GM10847 (cell line): ENCODE results near the gene SLC38A10.

ENCODE experiments used
- POLR2A ChIP-seq: IDR thresholded peaks from 2 replicates; pipeline ENCODE4 v1.6.1; 2011; ENCODE audit not compliant: insufficient read length; ENCODE audit errors: extremely low read depth

Gene SLC38A10

GRCh38 chr17:81231766-81232581 lies 63.1 kb downstream of the SLC38A10 start:
- TF ChIP-seq POLR2A = no peak

GRCh38 chr17:81231121-81231645 lies 63.9 kb downstream of the SLC38A10 start:
- no peak for TF ChIP-seq POLR2A

GRCh38 chr17:81230043-81230820 lies 64.9 kb downstream of the SLC38A10 start:
- no peak for TF ChIP-seq POLR2A

- TF ChIP-seq POLR2A = no peak
Observed at GRCh38 chr17:81229666-81229920, 65.5 kb downstream of the SLC38A10 start.

- TF ChIP-seq POLR2A = no peak
Observed at GRCh38 chr17:81228834-81229665, 66.1 kb downstream of the SLC38A10 start.

- no peak for TF ChIP-seq POLR2A
Observed at GRCh38 chr17:81228420-81228819, 66.7 kb downstream of the SLC38A10 start.

- no peak for TF ChIP-seq POLR2A
Observed at GRCh38 chr17:81223762-81224130, 71.4 kb downstream of the SLC38A10 start.

GRCh38 chr17:81222906-81223761 lies 72.0 kb downstream of the SLC38A10 start, which contains the start of gene CEP131:
Gene CEP131, minus strand, starts transcription at chr17:81222965. Its CDS starts 2,909 bp downstream, at chr17:81220056.
- peak; percentile 36 for TF ChIP-seq POLR2A

- no peak for TF ChIP-seq POLR2A
Observed at GRCh38 chr17:81222620-81222905, 72.5 kb downstream of the SLC38A10 start.

- no peak for TF ChIP-seq POLR2A
Observed at GRCh38 chr17:81221842-81222619, 73.1 kb downstream of the SLC38A10 start.

GRCh38 chr17:81221371-81221841 lies 73.7 kb downstream of the SLC38A10 start:
- TF ChIP-seq POLR2A = no peak

- no peak for TF ChIP-seq POLR2A
Observed at GRCh38 chr17:81219476-81220180, 75.5 kb downstream of the SLC38A10 start.

- no peak for TF ChIP-seq POLR2A
Observed at GRCh38 chr17:81218991-81219390, 76.1 kb downstream of the SLC38A10 start.
